ENCODE measurements around the gene ZCCHC9.

Gene ZCCHC9

GRCh38 chr5:81297531-81297930 lies 3.9 kb upstream of the ZCCHC9 start:
- TF ChIP-seq GATA3 (IDR thresholded peaks at IDR 0.05; ENCODE audit: low read depth, low read length), result no peak
- TF ChIP-seq GATA2 (IDR thresholded peaks at IDR 0.05; ENCODE audit: low read depth, low read length), result no peak

GRCh38 chr5:81300921-81301270 lies 491 bp upstream of the ZCCHC9 start:
- TF ChIP-seq GATA2 (IDR thresholded peaks at IDR 0.05; ENCODE audit: low read depth, low read length) (no peak), GATA3 (IDR thresholded peaks at IDR 0.05; ENCODE audit: low read depth, low read length) (no peak)

GRCh38 chr5:81302596-81302995 lies 1.2 kb downstream of the ZCCHC9 start:
- no peak for TF ChIP-seq GATA2 (IDR thresholded peaks at IDR 0.05; ENCODE audit: low read depth, low read length)
- no peak for TF ChIP-seq GATA3 (IDR thresholded peaks at IDR 0.05; ENCODE audit: low read depth, low read length)

GRCh38 chr5:81303563-81303962 lies 2.2 kb downstream of the ZCCHC9 start:
- no peak for TF ChIP-seq GATA3 (IDR thresholded peaks at IDR 0.05; ENCODE audit: low read depth, low read length)
- TF ChIP-seq GATA2 (IDR thresholded peaks at IDR 0.05; ENCODE audit: low read depth, low read length), result no peak

GRCh38 chr5:81305785-81306184 lies 4.4 kb downstream of the ZCCHC9 start:
- no peak for TF ChIP-seq GATA3 (IDR thresholded peaks at IDR 0.05; ENCODE audit: low read depth, low read length)
- no peak for TF ChIP-seq GATA2 (IDR thresholded peaks at IDR 0.05; ENCODE audit: low read depth, low read length)

- no peak for TF ChIP-seq GATA3 (IDR thresholded peaks at IDR 0.05; ENCODE audit: low read depth, low read length)
- no peak for TF ChIP-seq GATA2 (IDR thresholded peaks at IDR 0.05; ENCODE audit: low read depth, low read length)
Observed at GRCh38 chr5:81308836-81309235, 7.4 kb downstream of the ZCCHC9 start.

- TF ChIP-seq GATA3 (IDR thresholded peaks at IDR 0.05; ENCODE audit: low read depth, low read length) (no peak), GATA2 (IDR thresholded peaks at IDR 0.05; ENCODE audit: low read depth, low read length) (no peak)
Observed at GRCh38 chr5:81310402-81311063, 9.1 kb downstream of the ZCCHC9 start.

GRCh38 chr5:81313278-81313677 lies 11.9 kb downstream of the ZCCHC9 start:
- TF ChIP-seq GATA2 (IDR thresholded peaks at IDR 0.05; ENCODE audit: low read depth, low read length) (no peak), GATA3 (IDR thresholded peaks at IDR 0.05; ENCODE audit: low read depth, low read length) (no peak)

GRCh38 chr5:81313686-81314085 lies 12.3 kb downstream of the ZCCHC9 start:
- TF ChIP-seq GATA3 (IDR thresholded peaks at IDR 0.05; ENCODE audit: low read depth, low read length), result no peak
- TF ChIP-seq GATA2 (IDR thresholded peaks at IDR 0.05; ENCODE audit: low read depth, low read length), result no peak

- TF ChIP-seq GATA2 (IDR thresholded peaks at IDR 0.05; ENCODE audit: low read depth, low read length) (no peak), GATA3 (IDR thresholded peaks at IDR 0.05; ENCODE audit: low read depth, low read length) (no peak)
Observed at GRCh38 chr5:81314581-81314980, 13.2 kb downstream of the ZCCHC9 start.

GRCh38 chr5:81315336-81315735 lies 13.9 kb downstream of the ZCCHC9 start:
- TF ChIP-seq GATA2 (IDR thresholded peaks at IDR 0.05; ENCODE audit: low read depth, low read length), result no peak

GRCh38 chr5:81315830-81316229 lies 14.4 kb downstream of the ZCCHC9 start:
- no peak for TF ChIP-seq GATA3 (IDR thresholded peaks at IDR 0.05; ENCODE audit: low read depth, low read length)
- TF ChIP-seq GATA2 (IDR thresholded peaks at IDR 0.05; ENCODE audit: low read depth, low read length), result no peak

GRCh38 chr5:81316571-81316970 lies 15.2 kb downstream of the ZCCHC9 start:
- no peak for TF ChIP-seq GATA2 (IDR thresholded peaks at IDR 0.05; ENCODE audit: low read depth, low read length)

- no peak for TF ChIP-seq GATA2 (IDR thresholded peaks at IDR 0.05; ENCODE audit: low read depth, low read length)
- no peak for TF ChIP-seq GATA3 (IDR thresholded peaks at IDR 0.05; ENCODE audit: low read depth, low read length)
Observed at GRCh38 chr5:81317536-81317935, 16.1 kb downstream of the ZCCHC9 start.

GRCh38 chr5:81326554-81326953 lies 25.2 kb downstream of the ZCCHC9 start:
- no peak for TF ChIP-seq GATA2 (IDR thresholded peaks at IDR 0.05; ENCODE audit: low read depth, low read length)
- TF ChIP-seq GATA3 (IDR thresholded peaks at IDR 0.05; ENCODE audit: low read depth, low read length), result no peak

All from SH-SY5Y (cell line).